ENCODE data around the gene MEI4.

MEI4 gene

GRCh38 chr6:77796824-77797809 is 144.3 kb downstream of the MEI4 start:
- no peak overlapping the region for H4K8ac ChIP-seq (ENCODE audit: low read depth, low read length)
- no peaks in the 10 kb centered on the region for H3K9me3 ChIP-seq (ENCODE audit: insufficient read depth, low read depth, low read length)
- no CpG with 5 or more reads among the region's 6 CpGs for WGBS (ENCODE audit: extremely low coverage, insufficient coverage, insufficient read length)
- no peak overlapping the region for H2BK5ac ChIP-seq (ENCODE audit: low read depth, low read length, poor library complexity)
- no peaks in the 10 kb centered on the region for H3K4me1 ChIP-seq (ENCODE audit: control insufficient read depth in 1 of 2, insufficient read depth in 2 of 2, low read length in 2 of 2)
- H4K12ac ChIP-seq (ENCODE audit: low read depth, low read length), result no peak overlapping the region
- H3K27ac ChIP-seq (ENCODE audit: low read depth, low read length), result no peak overlapping the region
- no peak overlapping the region for H3K4me2 ChIP-seq (ENCODE audit: low read length)
- no peak overlapping the region for H3K4ac ChIP-seq (ENCODE audit: low read depth, low read length)
- H2AK5ac ChIP-seq (ENCODE audit: low read length), result no peak overlapping the region
- DNase-seq, result no peak
- H4K91ac ChIP-seq (ENCODE audit: low read depth, low read length), result no peak overlapping the region
- H3K4me3 ChIP-seq (ENCODE audit: low read depth, low read length), result no peak overlapping the region
- no peak overlapping the region for H3K14ac ChIP-seq (ENCODE audit: low read length)
- H3K36me3 ChIP-seq (ENCODE audit: control insufficient read depth in 1 of 2, insufficient read depth in 2 of 2, low read length in 2 of 2), result no peaks in the 10 kb centered on the region
- H3K9ac ChIP-seq (ENCODE audit: low read length), result no peak overlapping the region
- no peak overlapping the region for H3K23ac ChIP-seq (ENCODE audit: low read length)
- H3K18ac ChIP-seq (ENCODE audit: low read length), result no peak overlapping the region
- H2BK120ac ChIP-seq (ENCODE audit: insufficient read depth, low read length, poor library complexity), result no peak overlapping the region
- H2AFZ ChIP-seq (ENCODE audit: insufficient read depth, low read length, poor library complexity), result no peak overlapping the region
- H3K79me1 ChIP-seq (ENCODE audit: low read length), result no peaks in the 10 kb centered on the region
- H3K27me3 ChIP-seq (ENCODE audit: insufficient read depth, low read length), result no peaks in the 10 kb centered on the region
- H2BK12ac ChIP-seq (ENCODE audit: low read length), result no peak overlapping the region
- H3K79me2 ChIP-seq (ENCODE audit: control insufficient read depth, insufficient read depth, low read length, poor library complexity), result no peaks in the 10 kb centered on the region

- H4K12ac ChIP-seq (ENCODE audit: low read depth, low read length), result no peak overlapping the region
- H3K79me2 ChIP-seq (ENCODE audit: control insufficient read depth, insufficient read depth, low read length, poor library complexity), result no peaks in the 10 kb centered on the region
- no peak overlapping the region for H2BK120ac ChIP-seq (ENCODE audit: insufficient read depth, low read length, poor library complexity)
- H3K79me1 ChIP-seq (ENCODE audit: low read length), result no peaks in the 10 kb centered on the region
- no peak overlapping the region for H3K27ac ChIP-seq (ENCODE audit: low read depth, low read length)
- no peak overlapping the region for H3K14ac ChIP-seq (ENCODE audit: low read length)
- no peak overlapping the region for H2AFZ ChIP-seq (ENCODE audit: insufficient read depth, low read length, poor library complexity)
- no peak overlapping the region for H3K9ac ChIP-seq (ENCODE audit: low read length)
- WGBS (ENCODE audit: extremely low coverage, insufficient coverage, insufficient read length), result no CpG with 5 or more reads among the region's 1 CpG
- H4K8ac ChIP-seq (ENCODE audit: low read depth, low read length), result no peak overlapping the region
- no peak overlapping the region for H3K23ac ChIP-seq (ENCODE audit: low read length)
- no peak overlapping the region for H3K4me2 ChIP-seq (ENCODE audit: low read length)
- no peak overlapping the region for H2BK12ac ChIP-seq (ENCODE audit: low read length)
- H2AK5ac ChIP-seq (ENCODE audit: low read length), result no peak overlapping the region
- no peaks in the 10 kb centered on the region for H3K4me1 ChIP-seq (ENCODE audit: control insufficient read depth in 1 of 2, insufficient read depth in 2 of 2, low read length in 2 of 2)
- H4K91ac ChIP-seq (ENCODE audit: low read depth, low read length), result no peak overlapping the region
- H3K4ac ChIP-seq (ENCODE audit: low read depth, low read length), result no peak overlapping the region
- no peak overlapping the region for H3K18ac ChIP-seq (ENCODE audit: low read length)
- H2BK5ac ChIP-seq (ENCODE audit: low read depth, low read length, poor library complexity), result no peak overlapping the region
- no peak for DNase-seq
- H3K9me3 ChIP-seq (ENCODE audit: insufficient read depth, low read depth, low read length), result no peaks in the 10 kb centered on the region
- no peaks in the 10 kb centered on the region for H3K27me3 ChIP-seq (ENCODE audit: insufficient read depth, low read length)
- no peaks in the 10 kb centered on the region for H3K36me3 ChIP-seq (ENCODE audit: control insufficient read depth in 1 of 2, insufficient read depth in 2 of 2, low read length in 2 of 2)
- no peak overlapping the region for H3K4me3 ChIP-seq (ENCODE audit: low read depth, low read length)
Observed at GRCh38 chr6:77812304-77812703, 159.5 kb downstream of the MEI4 start.

GRCh38 chr6:77813090-77813489 is 160.3 kb downstream of the MEI4 start:
- H4K91ac ChIP-seq (ENCODE audit: low read depth, low read length), result no peak overlapping the region
- H3K79me2 ChIP-seq (ENCODE audit: control insufficient read depth, insufficient read depth, low read length, poor library complexity), result no peaks in the 10 kb centered on the region
- H3K14ac ChIP-seq (ENCODE audit: low read length), result no peak overlapping the region
- no peaks in the 10 kb centered on the region for H3K36me3 ChIP-seq (ENCODE audit: control insufficient read depth in 1 of 2, insufficient read depth in 2 of 2, low read length in 2 of 2)
- H3K79me1 ChIP-seq (ENCODE audit: low read length), result no peaks in the 10 kb centered on the region
- no peak for DNase-seq
- no peak overlapping the region for H2BK12ac ChIP-seq (ENCODE audit: low read length)
- no peak overlapping the region for H4K8ac ChIP-seq (ENCODE audit: low read depth, low read length)
- no peak overlapping the region for H2AK5ac ChIP-seq (ENCODE audit: low read length)
- H3K27me3 ChIP-seq (ENCODE audit: insufficient read depth, low read length), result no peaks in the 10 kb centered on the region
- H3K4me3 ChIP-seq (ENCODE audit: low read depth, low read length), result no peak overlapping the region
- no peak overlapping the region for H2BK5ac ChIP-seq (ENCODE audit: low read depth, low read length, poor library complexity)
- no peak overlapping the region for H3K9ac ChIP-seq (ENCODE audit: low read length)
- H2BK120ac ChIP-seq (ENCODE audit: insufficient read depth, low read length, poor library complexity), result no peak overlapping the region
- H3K4me2 ChIP-seq (ENCODE audit: low read length), result no peak overlapping the region
- H2AFZ ChIP-seq (ENCODE audit: insufficient read depth, low read length, poor library complexity), result no peak overlapping the region
- no peak overlapping the region for H4K12ac ChIP-seq (ENCODE audit: low read depth, low read length)
- no peaks in the 10 kb centered on the region for H3K4me1 ChIP-seq (ENCODE audit: control insufficient read depth in 1 of 2, insufficient read depth in 2 of 2, low read length in 2 of 2)
- no peaks in the 10 kb centered on the region for H3K9me3 ChIP-seq (ENCODE audit: insufficient read depth, low read depth, low read length)
- H3K18ac ChIP-seq (ENCODE audit: low read length), result no peak overlapping the region
- no peak overlapping the region for H3K27ac ChIP-seq (ENCODE audit: low read depth, low read length)
- WGBS (ENCODE audit: extremely low coverage, insufficient coverage, insufficient read length), result no CpG with 5 or more reads among the region's 1 CpG
- H3K4ac ChIP-seq (ENCODE audit: low read depth, low read length), result no peak overlapping the region
- no peak overlapping the region for H3K23ac ChIP-seq (ENCODE audit: low read length)

GRCh38 chr6:77814119-77814518 is 161.3 kb downstream of the MEI4 start:
- no peaks in the 10 kb centered on the region for H3K27me3 ChIP-seq (ENCODE audit: insufficient read depth, low read length)
- H3K9me3 ChIP-seq (ENCODE audit: insufficient read depth, low read depth, low read length), result no peaks in the 10 kb centered on the region
- no peak overlapping the region for H3K4ac ChIP-seq (ENCODE audit: low read depth, low read length)
- H3K4me3 ChIP-seq (ENCODE audit: low read depth, low read length), result no peak overlapping the region
- H4K91ac ChIP-seq (ENCODE audit: low read depth, low read length), result no peak overlapping the region
- no CpG with 5 or more reads among the region's 1 CpG for WGBS (ENCODE audit: extremely low coverage, insufficient coverage, insufficient read length)
- no peaks in the 10 kb centered on the region for H3K36me3 ChIP-seq (ENCODE audit: control insufficient read depth in 1 of 2, insufficient read depth in 2 of 2, low read length in 2 of 2)
- DNase-seq, result no peak
- H2BK120ac ChIP-seq (ENCODE audit: insufficient read depth, low read length, poor library complexity), result no peak overlapping the region
- no peak overlapping the region for H3K23ac ChIP-seq (ENCODE audit: low read length)
- H2AFZ ChIP-seq (ENCODE audit: insufficient read depth, low read length, poor library complexity), result no peak overlapping the region
- no peak overlapping the region for H4K8ac ChIP-seq (ENCODE audit: low read depth, low read length)
- H2BK12ac ChIP-seq (ENCODE audit: low read length), result no peak overlapping the region
- no peak overlapping the region for H3K4me2 ChIP-seq (ENCODE audit: low read length)
- no peaks in the 10 kb centered on the region for H3K79me1 ChIP-seq (ENCODE audit: low read length)
- H4K12ac ChIP-seq (ENCODE audit: low read depth, low read length), result no peak overlapping the region
- H2AK5ac ChIP-seq (ENCODE audit: low read length), result no peak overlapping the region
- H3K9ac ChIP-seq (ENCODE audit: low read length), result no peak overlapping the region
- H3K18ac ChIP-seq (ENCODE audit: low read length), result no peak overlapping the region
- H3K14ac ChIP-seq (ENCODE audit: low read length), result no peak overlapping the region
- no peak overlapping the region for H2BK5ac ChIP-seq (ENCODE audit: low read depth, low read length, poor library complexity)
- no peaks in the 10 kb centered on the region for H3K4me1 ChIP-seq (ENCODE audit: control insufficient read depth in 1 of 2, insufficient read depth in 2 of 2, low read length in 2 of 2)
- no peaks in the 10 kb centered on the region for H3K79me2 ChIP-seq (ENCODE audit: control insufficient read depth, insufficient read depth, low read length, poor library complexity)
- no peak overlapping the region for H3K27ac ChIP-seq (ENCODE audit: low read depth, low read length)

Data from trophoblast cell (in vitro differentiated cells and primary cell).